HG03521 (cell line): Measurements from ENCODE around the gene PDE9A.

Experiments used
- ATAC-seq: cut with Tn5 transposase; IDR thresholded peaks from one replicate; pipeline ENCODE4 v1.9.1; 2021; ENCODE audit warnings: mild to moderate bottlenecking, moderate library complexity; ENCODE audit not compliant: unreplicated experiment

PDE9A gene

GRCh38 chr21:42670058-42670880 lies 16.8 kb downstream of the PDE9A start:
- ATAC-seq, result no peak

GRCh38 chr21:42670884-42671283 lies 17.5 kb downstream of the PDE9A start:
- no peak for ATAC-seq

GRCh38 chr21:42671778-42672593 lies 18.6 kb downstream of the PDE9A start:
- ATAC-seq, result no peak

- ATAC-seq, result no peak
These were observed 19.5 kb downstream of the PDE9A start for GRCh38 chr21:42672699-42673458.

- no peak for ATAC-seq
These were observed 20.4 kb downstream of the PDE9A start for GRCh38 chr21:42673633-42674328.

- ATAC-seq, result no peak
These were observed 21.0 kb downstream of the PDE9A start for GRCh38 chr21:42674351-42674940.

- no peak for ATAC-seq
These were observed 22.0 kb downstream of the PDE9A start for GRCh38 chr21:42675403-42675802.

- ATAC-seq, result no peak
These were observed 23.4 kb downstream of the PDE9A start for GRCh38 chr21:42676808-42677207.

GRCh38 chr21:42677339-42678321 lies 24.2 kb downstream of the PDE9A start:
- ATAC-seq, result no peak

- ATAC-seq, result no peak
These were observed 25.3 kb downstream of the PDE9A start for GRCh38 chr21:42678618-42679295.

GRCh38 chr21:42679319-42680057 lies 26.1 kb downstream of the PDE9A start:
- ATAC-seq, result no peak

- ATAC-seq, result no peak
These were observed 26.6 kb downstream of the PDE9A start for GRCh38 chr21:42680058-42680330.

- ATAC-seq, result no peak
These were observed 27.0 kb downstream of the PDE9A start for GRCh38 chr21:42680429-42680828.

GRCh38 chr21:42681296-42682206 lies 28.1 kb downstream of the PDE9A start:
- no peak for ATAC-seq

GRCh38 chr21:42682661-42683210 lies 29.3 kb downstream of the PDE9A start:
- ATAC-seq, result no peak

- no peak for ATAC-seq
These were observed 30.1 kb downstream of the PDE9A start for GRCh38 chr21:42683371-42684108.
